OCI-LY3 (cell line): ENCODE results near the gene TRABD2A.

ENCODE experiments used
- CTCF ChIP-seq: fragments of 200-600, 300-600 bp; sonication (generic); IDR thresholded peaks from 2 replicates; pipeline ENCODE4 v1.5.1; 2014; ENCODE audit warnings: antibody characterized with exemption, low read length, low read depth
- EZH2phosphoT487 ChIP-seq: fragments of 200-600 bp; shearing (Covaris generic); IDR thresholded peaks from 2 replicates; pipeline ENCODE4 v1.6.1; 2018; ENCODE audit warnings: antibody characterized with exemption, mixed run types, low read depth

DNA sequence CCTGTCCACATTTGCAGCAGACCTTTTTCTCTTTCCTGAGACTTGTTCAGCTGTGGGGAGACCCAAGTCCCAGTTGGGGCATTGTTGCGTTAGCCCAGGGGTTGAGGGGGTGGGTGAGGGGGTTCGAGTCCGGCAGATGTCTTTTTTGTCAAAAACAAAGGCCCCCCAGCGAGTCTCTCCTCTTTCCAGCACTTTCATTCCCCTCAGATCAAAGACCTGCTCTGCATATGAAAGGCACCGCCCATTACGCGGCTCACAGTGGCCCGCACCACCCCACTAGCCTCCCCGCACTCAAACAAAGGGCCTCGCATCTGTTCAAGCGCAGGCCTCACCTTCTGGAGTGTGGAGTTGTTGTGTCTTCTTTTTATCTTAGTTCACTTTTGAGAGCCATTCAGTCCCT lies 25.2 kb downstream of the TRABD2A start:
- TF ChIP-seq CTCF (no peak), EZH2phosphoT487 (no peak)
